DMS79 (cell line): ENCODE results near the gene KRT8.

ENCODE experiments used
- DNase-seq: peaks from one replicate; lab custom pipeline; 2025; lab: John Stamatoyannopoulos, UW

The KRT8 gene

DNA sequence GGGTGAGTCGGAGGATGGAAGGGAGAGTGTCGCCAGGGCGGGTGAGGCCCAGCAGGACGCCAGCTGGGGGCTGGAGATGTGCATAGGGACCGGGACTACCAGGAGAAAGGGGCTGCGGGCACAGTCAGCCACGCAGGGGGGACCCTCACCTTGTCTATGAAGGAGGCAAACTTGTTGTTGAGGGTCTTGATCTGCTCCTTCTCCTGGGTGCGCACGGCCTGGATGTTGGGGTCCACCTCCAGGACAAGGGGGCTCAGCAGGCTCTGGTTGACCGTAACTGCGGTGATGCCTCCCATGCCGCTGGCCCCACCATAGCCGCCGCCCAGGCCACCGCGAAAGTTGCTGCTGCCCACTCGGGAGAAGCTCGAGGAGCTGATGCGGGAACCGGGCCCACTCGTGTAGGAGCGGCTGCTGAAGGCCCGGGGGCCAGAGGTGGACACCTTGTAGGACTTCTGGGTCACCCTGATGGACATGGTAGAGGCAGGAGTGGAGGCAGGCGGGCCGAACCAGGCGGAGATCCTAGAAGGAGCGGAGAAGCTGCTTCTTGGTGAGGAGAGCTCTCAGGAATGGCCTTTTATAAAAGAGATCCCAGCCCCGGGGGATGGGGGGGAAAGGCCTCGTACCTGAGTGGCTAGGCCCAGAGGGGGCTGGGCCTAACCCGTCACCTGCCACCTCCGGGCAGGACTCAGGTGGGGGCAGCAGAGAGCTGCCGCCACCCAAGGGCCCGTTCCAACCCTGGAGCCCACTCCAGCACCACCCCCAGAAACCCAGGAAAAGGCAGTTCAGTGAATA, at the start of gene KRT8:
KRT8 (minus strand) TSS at position 568 of the 792 bp plus-strand sequence; CDS start at position 473, 95 bp downstream.
- DNase-seq: peak; percentile 77

DNA sequence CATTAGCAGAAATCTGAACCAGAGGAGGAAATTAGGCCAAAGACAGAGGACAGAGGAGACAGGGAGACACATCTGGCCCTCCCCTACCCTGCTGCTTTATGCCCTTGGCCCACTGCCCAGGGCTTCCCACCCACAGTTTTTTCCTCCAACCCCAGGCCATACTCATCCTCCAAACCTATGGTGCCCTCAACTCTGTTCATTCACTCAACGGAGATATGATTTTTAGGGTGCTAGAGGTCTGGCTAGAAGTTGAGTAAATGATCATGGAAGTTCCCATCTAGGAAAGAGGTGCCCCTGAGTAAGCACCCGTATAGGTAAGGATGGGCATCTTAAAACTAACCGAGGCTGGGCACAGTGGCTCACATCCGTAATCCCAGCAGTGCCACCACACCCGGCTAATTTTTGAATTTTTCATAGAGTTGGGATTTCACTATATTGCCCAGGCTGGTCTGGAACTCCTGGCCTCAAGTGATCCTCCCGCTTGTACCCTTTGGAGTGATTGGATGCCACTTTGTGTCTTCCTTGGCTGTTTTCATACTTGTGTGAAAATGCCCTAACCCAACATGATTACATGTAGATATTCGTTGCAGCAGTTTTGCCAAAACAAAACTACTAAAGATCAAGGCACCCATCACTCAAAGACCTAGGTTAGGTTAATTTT, 48.4 kb upstream of the KRT8 start:
- no peak for DNase-seq

DNA sequence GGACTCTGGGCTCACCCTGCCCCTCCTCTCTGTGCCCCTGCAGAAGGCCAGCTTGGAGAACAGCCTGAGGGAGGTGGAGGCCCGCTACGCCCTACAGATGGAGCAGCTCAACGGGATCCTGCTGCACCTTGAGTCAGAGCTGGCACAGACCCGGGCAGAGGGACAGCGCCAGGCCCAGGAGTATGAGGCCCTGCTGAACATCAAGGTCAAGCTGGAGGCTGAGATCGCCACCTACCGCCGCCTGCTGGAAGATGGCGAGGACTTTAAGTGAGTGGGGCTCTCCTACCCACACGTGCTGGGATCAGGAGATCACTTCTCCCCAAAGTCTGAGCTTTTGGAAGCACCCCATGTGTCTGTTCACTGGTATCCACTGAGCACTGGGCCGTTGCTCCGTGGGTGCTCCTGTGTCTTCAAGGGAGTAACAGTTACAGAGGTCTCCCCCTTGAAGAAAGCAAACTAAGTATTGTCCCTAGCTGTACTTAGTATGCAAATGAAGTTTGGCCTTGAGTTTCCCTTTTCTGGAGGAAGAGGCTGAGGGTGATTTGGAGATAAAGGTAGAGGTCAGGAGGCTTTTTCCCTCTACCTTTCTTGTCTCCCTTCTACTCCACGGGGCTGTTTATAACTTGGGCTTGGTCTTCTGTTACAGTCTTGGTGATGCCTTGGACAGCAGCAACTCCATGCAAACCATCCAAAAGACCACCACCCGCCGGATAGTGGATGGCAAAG, 47.4 kb upstream of the KRT8 start:
- no peak for DNase-seq

DNA sequence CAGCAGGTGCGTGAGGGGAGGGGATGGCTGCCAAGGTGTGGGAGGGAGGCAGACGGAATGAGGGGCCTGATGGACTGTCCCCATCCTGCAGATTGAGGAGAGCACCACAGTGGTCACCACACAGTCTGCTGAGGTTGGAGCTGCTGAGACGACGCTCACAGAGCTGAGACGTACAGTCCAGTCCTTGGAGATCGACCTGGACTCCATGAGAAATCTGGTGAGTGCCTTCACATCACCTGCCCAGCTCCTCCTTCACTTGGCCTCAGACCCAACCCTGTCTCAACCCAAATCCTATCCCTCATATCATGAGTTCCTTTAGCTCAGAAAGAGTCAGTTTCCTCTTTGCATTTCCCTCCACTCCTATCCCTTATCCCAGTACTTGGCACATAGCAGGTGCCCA, 46.8 kb upstream of the KRT8 start:
- no peak for DNase-seq

DNA sequence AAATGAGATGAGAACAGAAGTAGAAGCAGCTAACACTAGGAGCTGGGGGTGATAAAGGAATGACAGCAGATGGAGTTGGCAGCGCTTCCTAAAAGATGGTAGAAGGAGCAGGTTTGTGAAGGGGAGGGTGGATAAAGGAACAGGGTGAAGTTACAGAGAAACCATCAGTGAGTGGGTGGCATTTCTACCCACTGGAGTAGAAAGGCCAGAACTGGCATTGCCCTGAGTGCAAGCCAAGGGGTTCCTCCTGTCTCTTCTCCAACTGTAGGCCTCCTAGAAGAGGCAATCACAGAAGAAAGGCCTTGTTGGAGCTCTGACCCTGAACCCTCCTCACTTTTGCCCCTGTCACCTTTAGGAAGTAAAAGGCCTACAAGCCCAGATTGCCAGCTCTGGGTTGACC, 46.2 kb upstream of the KRT8 start:
- no peak for DNase-seq

DNA sequence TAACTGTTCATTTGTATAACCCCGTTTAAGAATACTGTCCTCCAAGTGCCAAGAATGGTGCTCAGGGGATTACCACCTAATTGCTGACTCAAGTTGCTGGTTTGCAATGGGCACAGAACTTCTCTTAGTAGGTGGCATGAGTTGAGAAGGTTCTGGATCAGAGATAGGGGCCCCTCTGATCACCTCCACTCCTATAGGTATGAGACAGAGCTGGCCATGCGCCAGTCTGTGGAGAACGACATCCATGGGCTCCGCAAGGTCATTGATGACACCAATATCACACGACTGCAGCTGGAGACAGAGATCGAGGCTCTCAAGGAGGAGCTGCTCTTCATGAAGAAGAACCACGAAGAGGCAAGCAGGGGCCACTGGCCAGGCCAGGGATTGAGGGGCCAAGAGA, 45.7 kb upstream of the KRT8 start:
- no peak for DNase-seq

DNA sequence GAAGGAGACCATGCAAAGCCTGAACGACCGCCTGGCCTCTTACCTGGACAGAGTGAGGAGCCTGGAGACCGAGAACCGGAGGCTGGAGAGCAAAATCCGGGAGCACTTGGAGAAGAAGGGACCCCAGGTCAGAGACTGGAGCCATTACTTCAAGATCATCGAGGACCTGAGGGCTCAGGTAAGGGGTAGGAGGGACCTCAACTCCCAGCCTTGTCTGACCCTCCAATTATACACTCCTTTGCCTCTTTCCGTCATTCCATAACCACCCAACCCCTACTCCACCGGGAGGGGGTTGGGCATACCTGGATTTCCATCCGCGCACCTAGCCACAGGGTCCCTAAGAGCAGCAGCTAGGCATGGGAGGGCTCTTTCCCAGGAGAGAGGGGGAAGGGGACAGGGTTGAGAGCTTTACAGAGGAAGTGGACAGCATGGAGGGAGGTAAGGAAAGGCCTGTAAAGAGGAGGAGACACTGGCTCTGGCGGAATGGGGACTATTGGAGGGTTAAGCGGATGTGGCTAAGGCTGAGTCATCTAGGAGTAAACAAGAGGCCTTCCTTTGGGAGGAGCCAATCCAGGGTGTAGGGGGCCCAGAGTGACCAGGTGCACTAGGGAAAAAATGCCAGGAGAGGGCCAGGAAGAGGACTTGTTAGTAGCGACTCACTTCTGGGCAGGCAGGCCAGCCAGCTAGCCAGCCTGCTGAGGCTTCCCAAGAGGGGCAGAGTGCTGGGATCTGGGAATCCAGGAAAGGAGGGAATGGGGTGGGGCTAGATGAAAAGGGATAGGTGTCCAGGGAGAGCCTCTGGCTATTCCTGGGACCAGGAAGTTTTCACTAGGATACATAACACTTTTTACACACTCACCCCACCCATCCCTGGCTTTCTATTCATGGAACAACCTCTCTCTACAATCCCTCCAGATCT, 44.8 kb upstream of the KRT8 start:
- peak; percentile 19 for DNase-seq

DNA sequence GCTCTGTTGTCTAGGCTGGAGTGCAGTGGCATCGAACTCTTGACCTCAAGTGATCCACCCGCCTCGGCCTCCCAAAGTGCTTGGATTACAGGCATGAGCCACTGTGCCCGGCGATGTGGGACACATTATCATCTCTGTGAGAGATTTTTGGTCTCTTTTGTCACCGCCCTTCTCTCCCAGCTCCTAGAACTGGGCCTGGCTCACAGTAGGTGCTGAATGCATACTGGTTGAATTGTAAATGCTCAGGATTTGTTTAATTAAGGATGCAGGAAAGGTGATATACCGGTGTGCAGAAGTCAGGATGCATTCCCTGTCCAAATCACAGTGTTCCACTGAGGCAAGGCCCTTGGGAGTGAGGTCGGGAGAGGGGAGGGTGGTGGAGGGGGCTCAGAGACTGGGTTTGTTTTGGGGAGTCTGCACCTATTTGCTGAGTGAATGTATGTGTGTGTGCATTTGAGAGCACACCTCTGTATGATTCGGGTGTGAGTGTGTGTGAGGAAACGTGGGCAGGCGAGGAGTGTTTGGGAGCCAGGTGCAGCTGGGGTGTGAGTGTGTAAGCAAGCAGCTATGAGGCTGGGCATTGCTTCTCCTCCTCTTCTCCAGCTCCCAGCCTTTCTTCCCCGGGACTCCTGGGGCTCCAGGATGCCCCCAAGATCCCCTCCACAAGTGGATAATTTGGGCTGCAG, 43.0 kb upstream of the KRT8 start:
- no peak for DNase-seq

DNA sequence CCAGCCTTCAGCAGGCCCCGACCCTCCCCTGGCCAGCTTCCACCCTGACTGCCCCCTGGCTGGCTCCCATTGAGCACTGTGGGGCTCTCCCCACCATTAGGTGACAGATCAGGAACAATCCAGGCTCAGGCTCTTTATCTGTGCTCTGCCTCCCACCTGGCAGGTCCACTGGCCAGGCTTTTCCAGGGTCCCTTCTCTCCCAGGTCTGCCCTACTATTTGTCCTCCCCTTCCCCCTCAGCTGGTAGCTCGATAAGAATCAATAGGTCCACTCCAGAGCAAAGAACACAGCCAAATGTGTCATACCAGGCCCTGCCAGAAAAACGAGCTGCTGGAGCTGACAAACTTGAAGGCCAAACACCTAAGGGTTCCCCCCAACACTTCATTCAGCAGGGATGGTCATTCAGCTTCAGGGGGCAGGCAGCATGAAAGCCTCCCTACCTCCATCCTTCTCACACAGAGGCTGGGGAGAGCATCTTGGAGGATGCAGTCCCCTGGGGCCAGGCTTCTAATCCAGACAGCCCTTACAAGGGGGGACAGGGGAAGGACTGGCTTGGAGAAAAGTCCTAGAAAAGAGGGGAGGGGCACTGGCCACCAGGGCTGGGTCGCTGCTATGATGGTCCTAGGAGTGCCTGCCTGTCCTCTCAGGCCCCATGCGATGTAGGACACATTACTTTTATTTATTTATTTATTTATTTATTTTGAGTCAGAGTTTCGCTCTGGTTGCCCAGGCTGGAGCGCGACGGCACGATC, 42.1 kb upstream of the KRT8 start:
- no peak for DNase-seq

DNA sequence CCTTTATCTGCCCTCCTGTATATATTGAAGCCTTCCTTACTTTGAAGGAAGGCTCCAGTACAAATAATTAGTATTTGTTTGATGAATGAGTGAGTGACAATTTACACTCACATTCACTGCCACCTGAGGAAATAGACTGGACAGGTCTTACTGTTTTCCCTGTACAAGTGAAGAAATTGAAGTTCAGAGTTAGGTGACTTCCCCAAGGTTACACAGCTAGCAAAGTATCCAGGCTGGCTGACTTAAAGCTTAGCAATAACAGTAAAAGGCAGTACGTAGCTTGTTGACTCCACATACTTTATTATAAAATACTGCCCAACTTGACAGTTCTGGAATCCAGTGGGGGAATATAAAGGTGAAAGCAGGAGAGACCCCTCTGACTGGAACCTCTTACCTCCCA, 41.5 kb upstream of the KRT8 start:
- DNase-seq: no peak

DNA sequence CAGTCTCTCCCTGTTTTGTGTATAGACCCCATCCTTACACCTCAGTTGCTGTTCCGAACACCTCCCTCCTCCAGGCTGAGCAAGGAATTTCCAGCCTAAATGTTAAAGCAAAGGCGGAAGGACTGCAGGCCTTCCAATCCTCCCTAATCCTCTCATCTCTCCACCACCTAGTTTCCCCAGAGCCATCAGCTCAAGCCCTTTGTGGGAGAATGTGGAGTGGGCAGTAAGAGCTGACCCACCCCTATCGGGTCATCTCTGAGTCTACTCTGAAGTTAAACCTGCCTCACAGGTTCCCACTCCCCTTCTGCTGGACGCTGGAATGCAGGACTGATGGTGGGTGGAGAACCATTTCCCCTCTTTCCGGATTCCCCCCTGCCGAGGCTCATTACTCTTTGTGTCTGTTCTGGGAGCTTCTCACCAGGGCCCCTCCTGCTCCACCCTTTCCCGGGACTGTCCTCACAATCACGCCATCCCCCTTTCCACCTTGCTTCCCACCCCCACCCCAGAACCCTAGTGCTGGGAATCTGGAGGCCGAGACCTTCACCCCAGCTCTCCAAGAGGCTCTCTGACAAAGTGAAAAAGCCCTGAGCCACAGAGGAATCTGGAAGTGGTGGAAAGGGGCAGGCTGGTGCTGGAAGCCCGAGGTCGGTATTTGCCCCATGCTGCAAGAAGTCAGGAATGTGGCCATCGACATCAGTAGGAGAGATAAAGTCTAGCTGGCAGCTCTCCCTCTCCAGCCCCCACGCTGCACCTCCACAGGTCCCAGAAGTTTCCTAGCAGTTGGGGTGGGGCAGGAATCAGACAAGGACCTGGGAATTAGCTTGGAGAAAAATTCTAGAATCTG, 40.7 kb upstream of the KRT8 start:
- no peak for DNase-seq

DNA sequence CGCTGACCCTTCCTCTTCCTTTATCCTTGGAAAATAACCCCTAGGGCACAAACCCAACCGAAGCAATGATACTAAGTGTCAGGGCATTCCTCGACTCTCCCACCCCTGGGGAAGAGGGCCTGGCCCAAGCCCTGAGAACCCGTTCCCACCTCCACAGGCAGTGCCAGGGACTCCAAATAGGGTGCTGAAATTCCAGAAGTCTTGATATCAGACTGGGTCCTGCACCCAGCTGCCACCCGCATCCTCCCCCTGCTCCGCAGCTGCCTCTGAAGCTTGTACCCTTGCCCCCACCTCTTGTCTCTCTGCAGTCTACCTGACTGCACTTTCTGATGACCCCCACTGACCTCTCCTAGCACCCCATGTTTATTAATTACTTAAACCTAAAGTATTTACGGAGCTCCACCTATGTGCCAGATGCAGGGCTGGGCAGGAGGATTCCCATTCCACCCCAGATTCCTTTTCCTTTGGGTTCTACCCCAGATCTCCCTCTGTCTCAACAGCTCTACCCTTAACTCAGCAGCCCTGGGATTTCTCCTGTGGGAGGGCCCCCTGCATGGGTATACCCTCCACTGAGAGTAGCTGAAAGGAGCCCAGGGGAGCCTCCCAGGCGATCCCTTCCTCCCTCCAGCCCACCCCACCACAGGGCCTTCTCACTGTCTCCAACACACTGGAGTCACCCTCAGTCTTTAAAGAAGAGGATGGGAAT, 40.0 kb upstream of the KRT8 start:
- no peak for DNase-seq

DNA sequence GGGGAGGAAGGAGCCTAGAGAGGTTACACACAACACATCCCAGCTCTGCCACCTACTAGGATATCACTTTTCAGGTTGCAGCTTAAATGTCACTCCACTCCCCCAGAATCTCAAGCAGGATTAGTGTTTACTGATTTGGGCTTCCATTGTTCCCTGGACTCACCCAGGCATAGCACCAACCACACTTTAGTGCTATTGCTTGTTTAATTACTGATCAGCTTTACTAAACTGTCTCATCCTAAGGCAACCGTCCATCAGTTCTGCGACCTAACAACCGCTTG, 38.0 kb upstream of the KRT8 start:
- DNase-seq: no peak

DNA sequence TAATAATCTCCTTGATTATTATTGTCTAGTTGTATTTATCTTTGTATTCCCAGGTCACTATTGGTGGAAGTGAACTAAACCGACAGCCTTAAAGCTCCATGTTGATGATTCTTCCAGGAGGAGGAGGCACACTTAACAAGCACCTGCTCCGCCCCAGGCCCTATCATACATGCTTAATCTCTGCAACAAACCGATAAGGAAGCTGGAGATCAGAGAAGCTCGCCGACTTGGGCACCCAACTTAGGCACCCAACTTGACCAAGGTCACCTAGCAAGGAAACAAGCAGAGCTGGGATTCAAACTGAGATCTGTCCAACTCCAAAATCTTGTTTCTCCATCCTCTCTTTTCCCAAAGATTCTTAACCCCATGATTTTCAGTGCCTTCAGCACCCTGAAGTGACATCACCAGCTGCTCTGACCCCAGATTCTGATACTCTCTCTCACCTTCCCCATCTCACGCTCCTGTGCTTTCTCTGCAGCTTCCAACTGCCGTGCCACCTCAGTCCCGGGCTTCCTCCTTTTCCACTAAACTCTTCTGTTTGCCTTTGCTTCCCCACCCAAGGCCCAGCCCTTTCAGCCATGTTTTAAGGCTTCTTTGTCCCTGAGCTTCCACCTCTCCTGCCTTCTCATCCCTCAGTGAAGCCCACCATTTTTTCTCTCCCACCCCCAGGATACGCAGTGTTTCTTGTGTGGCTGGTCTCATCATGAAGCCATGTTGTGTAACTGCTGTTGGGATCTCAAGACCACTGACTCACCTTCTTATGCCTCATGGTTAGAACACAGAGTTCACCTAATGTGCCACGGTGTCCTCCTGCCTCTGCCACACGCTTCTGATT, 37.4 kb upstream of the KRT8 start:
- DNase-seq: no peak

DNA sequence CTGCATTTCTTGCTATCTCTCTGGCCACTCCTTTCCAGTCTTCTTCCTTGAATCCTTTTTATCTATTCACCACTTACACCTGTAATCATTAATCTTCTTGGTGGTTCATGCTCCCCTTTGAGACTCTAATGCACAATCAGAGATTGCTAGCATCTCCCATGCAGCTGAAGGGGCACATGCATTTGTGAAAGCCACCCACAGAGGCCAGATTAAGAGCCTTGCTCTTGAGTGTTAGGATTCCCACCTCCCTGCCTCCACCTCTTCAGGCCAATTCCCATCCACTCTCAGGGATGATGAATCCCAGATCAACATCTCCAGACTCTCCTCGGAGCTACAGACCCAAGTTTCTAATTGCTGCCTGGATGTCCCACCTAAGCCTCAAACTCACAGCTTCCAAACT, 24.7 kb upstream of the KRT8 start:
- no peak for DNase-seq

DNA sequence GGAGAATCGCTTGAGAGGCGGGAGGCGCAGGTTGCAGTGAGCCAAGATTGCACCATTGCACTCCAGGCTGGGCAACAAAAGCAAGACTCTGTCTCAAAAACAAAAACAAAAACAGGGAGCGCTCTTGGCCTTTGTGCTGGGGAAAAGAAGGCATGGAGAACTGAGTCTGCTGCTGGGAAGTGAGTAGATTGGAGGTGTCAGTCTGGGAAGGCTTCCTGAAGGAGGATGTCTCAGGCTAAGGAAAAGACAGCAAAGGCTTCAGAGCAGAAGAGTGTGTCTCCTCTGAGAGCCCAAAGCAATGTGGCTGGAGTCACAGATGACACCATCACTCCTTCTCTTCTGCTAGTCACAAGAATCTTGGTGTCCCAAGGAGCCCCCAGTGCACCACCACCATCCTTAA, 23.1 kb upstream of the KRT8 start:
- no peak for DNase-seq

DNA sequence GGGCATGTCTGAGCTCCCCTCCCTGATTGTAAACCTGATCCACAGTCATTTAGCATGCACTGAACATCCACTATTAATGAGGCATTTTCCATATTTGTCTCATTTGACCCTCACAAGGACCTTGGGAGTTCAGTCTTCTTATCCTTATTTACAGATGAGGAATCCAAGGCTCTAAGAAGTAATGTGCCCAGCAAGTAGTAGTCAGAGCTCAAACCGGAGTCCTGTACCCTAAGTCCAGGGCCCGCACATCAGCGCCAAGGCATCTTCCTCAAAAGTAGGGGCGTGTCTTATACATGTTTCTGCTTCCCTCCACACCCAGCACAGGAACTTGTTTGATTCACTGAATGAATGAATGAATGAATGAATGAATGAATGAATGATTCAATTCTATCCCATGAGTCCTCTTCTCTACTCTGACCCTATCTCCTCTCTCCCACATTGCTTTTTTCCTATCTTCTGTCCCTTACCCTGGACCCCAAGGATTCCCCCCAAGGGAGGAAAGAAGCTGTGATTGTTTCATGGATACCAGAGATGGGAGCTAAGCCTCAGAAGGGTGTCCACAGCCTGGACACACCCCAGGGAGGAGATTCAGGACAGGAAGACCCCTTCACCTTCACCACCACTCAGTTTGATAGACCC, 21.8 kb upstream of the KRT8 start:
- no peak for DNase-seq
